ENCODE measurements around the gene HS3ST4. TPM values are rescaled to one million over a fixed set of nuclear protein-coding genes. Genes with fewer than 3 reads are reported as not detected.

HS3ST4 gene
- total and polyA plus RNA-seq, 2 donors (not counting 3 experiments of a cell fraction or from before 2014, with no cell fraction given) = not detected

GRCh38 chr16:25721439-25721838 lies 29.7 kb downstream of the HS3ST4 start:
- ChIA-PET CTCF (no interaction called here), POLR2A (no interaction called here)
- Histone ChIP-seq H3K9ac (replicated peaks; ENCODE audit: extremely low read depth, insufficient read depth, low read length) (no peak overlapping the region), H3K4me1 (ENCODE audit: control insufficient read depth, extremely low read depth, insufficient read depth, low read length) (no peaks in the 10 kb centered on the region), H3K36me3 (ENCODE audit: control insufficient read depth in 2 of 2, extremely low read depth in 1 of 2, insufficient read depth in 2 of 2, low read length in 2 of 2) (no peaks in the 10 kb centered on the region), H2AFZ (ENCODE audit: low read depth, low read length) (no peak overlapping the region), H3K79me2 (ENCODE audit: control insufficient read depth, insufficient read depth, low read length) (no peaks in the 10 kb centered on the region), H3K4me3 (replicated peaks in 1 of 3; ENCODE audit: insufficient read depth in 1 of 3, low read depth in 1 of 3, low read length in 3 of 3) (no peak overlapping the region), H3K27ac (ENCODE audit: insufficient read depth, low read depth, low read length) (no peak overlapping the region), H3K9me1 (replicated peaks; ENCODE audit: control insufficient read depth, extremely low read depth, insufficient read depth, low read length) (no peaks in the 10 kb centered on the region), H3K9me3 (replicated peaks; ENCODE audit: control insufficient read depth, insufficient read depth, low read length) (peaks cover 4% of the 10 kb centered on the region), H4K20me1 (replicated peaks; ENCODE audit: control insufficient read depth, extremely low read depth, insufficient read depth, low read length) (no peaks in the 10 kb centered on the region), H3K27me3 (ENCODE audit: control insufficient read depth in 2 of 2, insufficient read depth in 2 of 2, low read length in 2 of 2) (no peaks in the 10 kb centered on the region), H3K4me2 (ENCODE audit: insufficient read depth, low read length) (no peak overlapping the region)
- FAIRE-seq (no peak), DNase-seq (ENCODE audit: low read depth, low spot score) (no peak)
- TF ChIP-seq MYC (IDR thresholded peaks at IDR 0.05; ENCODE audit: low read depth, low read length) (no peak), POLR2AphosphoS5 (IDR thresholded peaks at IDR 0.05; ENCODE audit: insufficient read depth, low read depth, low read length) (no peak), GATA2 (IDR thresholded peaks at IDR 0.05; ENCODE audit: insufficient read depth, insufficient read length, low read depth, low read length) (no peak), POLR2A (IDR thresholded peaks at IDR 0.05; ENCODE audit: low read depth, low read length) (no peak), FOS (IDR thresholded peaks at IDR 0.05; ENCODE audit: borderline replicate concordance, insufficient read depth, low read length) (no peak), JUN (IDR thresholded peaks at IDR 0.05; ENCODE audit: borderline replicate concordance, insufficient read depth, insufficient read length, low read depth) (no peak), EZH2 (IDR thresholded peaks at IDR 0.05; ENCODE audit: borderline replicate concordance, low read depth, low read length, severe bottlenecking) (no peak)
- TF ChIP-seq, protein P1, sequence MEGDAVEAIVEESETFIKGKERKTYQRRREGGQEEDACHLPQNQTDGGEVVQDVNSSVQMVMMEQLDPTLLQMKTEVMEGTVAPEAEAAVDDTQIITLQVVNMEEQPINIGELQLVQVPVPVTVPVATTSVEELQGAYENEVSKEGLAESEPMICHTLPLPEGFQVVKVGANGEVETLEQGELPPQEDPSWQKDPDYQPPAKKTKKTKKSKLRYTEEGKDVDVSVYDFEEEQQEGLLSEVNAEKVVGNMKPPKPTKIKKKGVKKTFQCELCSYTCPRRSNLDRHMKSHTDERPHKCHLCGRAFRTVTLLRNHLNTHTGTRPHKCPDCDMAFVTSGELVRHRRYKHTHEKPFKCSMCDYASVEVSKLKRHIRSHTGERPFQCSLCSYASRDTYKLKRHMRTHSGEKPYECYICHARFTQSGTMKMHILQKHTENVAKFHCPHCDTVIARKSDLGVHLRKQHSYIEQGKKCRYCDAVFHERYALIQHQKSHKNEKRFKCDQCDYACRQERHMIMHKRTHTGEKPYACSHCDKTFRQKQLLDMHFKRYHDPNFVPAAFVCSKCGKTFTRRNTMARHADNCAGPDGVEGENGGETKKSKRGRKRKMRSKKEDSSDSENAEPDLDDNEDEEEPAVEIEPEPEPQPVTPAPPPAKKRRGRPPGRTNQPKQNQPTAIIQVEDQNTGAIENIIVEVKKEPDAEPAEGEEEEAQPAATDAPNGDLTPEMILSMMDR (IDR thresholded peaks at IDR 0.05; ENCODE audit: extremely low read depth in 1 of 2, insufficient read depth in 1 of 2, low read depth in 1 of 2, low read length in 2 of 2) = no peak
- TF ChIP-seq, protein P2, sequence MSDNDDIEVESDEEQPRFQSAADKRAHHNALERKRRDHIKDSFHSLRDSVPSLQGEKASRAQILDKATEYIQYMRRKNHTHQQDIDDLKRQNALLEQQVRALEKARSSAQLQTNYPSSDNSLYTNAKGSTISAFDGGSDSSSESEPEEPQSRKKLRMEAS (IDR thresholded peaks at IDR 0.05; ENCODE audit: insufficient read depth, insufficient read length) = no peak
- intact Hi-C loops (cut with micrococcal nuclease) = no loop called here
- dilution Hi-C loops (cut with MboI; ENCODE audit: extremely low pct_ligation_motif_present, low sequenced_read_pairs) = no loop called here
- BruUV-seq (replicated peaks) = no TSS peak

Data from endothelial cell of umbilical vein (primary cell).